HUDEP-2 (cell line): ENCODE measurements around the gene CIB1.

ENCODE experiments used
- DNase-seq, 76 experiments: peaks; one replicate each; lab custom pipeline; 2025; ENCODE audit not compliant: unreplicated experiment in 76 of 76; lab: John Stamatoyannopoulos, UW

The CIB1 gene

DNA sequence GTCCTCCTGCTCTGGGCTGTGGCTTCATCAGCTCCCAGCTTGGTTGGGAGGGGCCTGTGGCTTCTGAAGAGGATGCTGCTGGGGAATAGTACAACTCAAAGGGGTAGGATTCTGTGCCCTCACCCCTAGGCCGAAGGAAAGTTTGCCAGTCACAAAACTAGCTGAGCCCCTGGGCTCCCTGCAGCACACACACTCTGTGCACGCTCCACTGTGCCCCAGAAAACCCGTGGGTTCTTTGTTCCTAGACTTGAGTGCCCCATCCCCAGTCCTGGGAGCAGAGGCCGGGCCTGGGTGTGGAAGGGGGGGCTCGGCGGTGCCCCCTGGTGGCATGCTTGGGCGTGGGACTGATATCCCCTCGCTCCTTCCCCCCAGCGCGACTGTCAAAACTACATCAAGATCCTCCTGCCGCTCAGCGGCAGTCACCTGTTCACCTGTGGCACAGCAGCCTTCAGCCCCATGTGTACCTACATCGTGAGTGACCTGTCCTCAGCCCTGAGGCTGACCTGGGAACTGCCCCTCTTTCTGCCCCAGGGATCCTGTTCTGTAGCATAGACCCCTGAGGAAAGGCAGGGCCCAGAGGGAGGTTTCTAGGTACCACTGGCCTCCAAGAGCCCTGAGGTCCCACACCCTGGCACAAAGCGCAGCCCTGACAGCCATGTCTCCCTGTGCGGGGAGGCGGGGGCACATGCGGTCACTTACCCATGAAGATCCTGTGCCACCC lies 14.2 kb downstream of the CIB1 start:
- DNase-seq = peak in 32 of 76 experiments; percentile 5 to 54 (median 26)

DNA sequence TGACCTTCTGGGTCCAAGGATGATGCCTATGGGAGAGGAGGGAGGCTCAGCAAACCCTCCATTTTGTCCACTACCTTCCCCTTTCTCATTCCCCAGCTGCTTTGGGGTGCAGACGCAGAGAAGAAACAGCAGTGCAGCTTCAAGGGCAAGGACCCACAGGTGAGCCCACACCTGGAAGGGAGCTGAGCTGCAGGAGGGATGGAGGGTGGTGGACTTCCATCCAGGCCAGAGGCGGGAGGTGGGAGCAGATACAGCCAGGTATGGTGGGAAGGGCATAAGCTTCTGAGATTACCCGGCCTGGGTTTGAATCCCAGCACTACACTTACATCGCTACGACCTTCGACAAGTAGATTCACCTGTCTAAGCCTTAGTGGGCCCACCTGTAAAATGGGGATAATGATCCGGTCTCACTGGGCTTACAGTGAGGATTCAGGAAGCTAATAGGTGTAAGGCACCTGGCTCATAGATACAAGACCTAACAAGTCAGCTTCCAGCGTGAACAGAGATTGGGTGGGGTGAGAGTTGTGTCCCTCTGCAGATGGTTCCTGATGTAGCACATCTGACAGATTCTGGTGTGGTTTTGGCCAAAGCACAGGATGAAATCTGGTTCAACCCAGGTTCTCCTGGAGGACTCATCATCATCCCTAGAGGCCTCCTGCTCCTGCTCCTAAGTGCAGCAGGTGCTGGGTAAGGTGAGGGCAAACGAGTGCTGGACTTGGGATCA lies 15.9 kb downstream of the CIB1 start:
- no peak for DNase-seq

DNA sequence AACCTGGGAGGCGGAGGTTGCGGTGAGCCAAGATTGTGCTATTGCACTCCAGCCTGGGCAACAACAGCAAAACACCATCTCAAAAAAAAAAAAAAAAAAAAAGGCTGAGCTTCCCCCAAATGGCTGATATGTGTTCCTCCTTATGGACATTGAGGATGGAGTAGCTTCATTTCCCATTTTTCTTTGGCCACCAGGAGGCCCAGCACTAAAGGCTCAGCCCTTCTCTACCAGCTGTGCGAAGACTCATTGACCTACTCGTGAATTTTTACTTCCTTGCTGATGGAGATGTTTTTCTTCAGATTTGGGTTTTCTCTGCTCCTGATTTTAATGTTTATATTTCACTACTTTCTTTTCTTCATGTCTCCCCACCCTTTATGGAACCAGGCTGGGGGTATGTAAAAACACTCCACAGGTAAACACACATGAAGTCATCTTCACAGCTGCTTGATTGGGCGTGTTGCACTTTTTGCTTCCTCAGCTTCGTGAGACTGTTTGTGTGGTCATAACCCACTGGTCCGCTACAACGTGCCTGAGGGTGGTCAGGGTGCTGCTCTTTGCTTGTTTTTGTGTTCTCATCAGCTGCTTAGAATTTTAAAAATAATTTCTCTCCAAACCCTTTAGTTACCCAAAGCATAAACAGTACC lies 19.1 kb downstream of the CIB1 start:
- DNase-seq = no peak

DNA sequence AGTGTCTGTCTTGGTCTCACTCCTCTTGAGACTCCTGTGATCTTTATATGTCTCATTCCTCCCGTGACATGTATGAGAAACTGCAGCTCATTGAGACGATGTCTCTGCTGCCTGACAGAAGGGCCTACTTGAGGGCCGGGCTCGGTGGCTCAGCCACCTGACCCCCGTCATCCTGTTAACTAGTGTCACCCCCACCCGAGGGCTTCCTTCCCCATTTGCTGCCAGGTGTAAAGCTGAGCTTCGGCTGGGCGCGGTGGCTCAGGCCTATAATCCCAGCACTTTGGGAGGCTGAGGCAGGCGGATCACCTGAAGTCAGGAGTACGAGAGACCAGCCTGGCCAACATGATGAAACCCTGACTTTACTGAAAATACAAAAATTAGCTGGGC lies 19.9 kb downstream of the CIB1 start:
- DNase-seq = no peak

DNA sequence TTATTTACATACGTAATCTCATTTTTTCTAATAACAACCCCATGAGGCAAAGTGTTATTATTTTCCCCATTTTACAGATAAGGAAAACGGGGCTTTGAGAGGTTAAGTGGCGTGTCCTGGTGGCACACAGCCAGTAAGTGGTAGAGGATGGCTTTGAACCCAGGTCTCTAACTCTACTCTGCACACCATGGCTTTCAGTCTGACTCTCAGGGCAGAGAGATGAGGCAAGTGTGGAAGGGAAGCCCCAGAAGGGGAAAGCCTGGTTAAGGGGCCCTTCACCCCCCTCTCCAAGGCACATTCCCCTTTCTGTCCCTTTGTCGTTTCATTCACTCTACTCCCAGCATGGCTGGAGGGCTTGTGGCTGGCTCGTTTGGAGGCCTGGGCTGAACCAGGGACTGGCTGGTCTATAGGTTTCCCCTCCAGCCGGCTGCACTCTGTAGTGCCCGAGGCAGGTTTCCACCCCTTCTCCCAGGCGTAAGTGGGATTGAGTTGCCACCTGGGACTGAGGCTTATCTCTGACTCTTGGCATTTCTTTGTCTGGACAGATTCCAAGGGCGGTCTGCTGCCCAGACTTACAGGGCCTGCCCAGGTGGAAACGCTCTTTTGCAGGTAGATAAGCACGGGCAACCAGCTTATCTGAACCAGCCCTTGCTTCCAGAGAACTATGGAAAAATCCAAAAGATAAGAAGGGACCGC lies 20.5 kb downstream of the CIB1 start:
- peak in 11 of 76 experiments; percentile 7 to 37 (median 19) for DNase-seq

DNA sequence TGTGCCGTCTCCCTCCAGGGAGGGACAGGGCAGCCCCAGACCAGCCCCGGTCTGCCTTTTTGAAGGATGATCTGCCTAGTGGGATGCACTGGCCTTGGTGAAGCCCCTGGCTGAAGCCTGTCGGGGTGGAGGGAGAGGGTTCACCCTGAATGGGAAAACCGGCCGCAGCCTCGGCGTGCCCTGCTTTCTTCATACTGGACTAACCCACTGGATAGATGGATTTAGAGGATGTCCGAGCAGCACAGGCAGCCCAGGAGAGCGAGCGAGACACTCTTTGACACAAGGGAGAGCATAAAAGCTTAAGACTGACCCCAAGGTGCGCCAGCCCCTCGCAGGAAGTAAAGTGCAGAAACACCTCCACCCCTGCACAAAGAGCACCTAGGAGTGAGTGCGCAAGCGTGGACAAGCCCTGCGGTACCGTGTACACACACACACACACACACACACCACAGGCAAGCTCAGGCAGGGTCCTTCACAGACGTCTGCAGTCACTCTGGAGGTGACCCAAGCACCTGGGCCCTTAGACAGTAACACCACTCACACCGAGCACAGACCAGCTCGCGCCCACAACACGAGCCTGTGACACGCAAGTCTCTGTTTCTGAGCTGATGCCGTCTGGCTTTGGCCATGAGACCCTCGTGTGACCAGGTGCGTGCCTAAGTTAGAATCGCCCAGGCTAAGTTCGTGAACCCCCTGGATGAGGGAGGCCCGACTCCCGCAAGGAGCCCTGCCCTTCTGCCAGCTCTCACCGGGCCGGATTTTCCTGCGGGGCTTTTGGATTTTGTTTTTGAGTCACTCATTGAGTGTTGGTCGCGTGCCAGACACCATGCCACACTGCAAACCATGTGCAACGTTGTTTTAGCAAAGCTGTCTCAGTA lies 21.3 kb downstream of the CIB1 start:
- DNase-seq = no peak

DNA sequence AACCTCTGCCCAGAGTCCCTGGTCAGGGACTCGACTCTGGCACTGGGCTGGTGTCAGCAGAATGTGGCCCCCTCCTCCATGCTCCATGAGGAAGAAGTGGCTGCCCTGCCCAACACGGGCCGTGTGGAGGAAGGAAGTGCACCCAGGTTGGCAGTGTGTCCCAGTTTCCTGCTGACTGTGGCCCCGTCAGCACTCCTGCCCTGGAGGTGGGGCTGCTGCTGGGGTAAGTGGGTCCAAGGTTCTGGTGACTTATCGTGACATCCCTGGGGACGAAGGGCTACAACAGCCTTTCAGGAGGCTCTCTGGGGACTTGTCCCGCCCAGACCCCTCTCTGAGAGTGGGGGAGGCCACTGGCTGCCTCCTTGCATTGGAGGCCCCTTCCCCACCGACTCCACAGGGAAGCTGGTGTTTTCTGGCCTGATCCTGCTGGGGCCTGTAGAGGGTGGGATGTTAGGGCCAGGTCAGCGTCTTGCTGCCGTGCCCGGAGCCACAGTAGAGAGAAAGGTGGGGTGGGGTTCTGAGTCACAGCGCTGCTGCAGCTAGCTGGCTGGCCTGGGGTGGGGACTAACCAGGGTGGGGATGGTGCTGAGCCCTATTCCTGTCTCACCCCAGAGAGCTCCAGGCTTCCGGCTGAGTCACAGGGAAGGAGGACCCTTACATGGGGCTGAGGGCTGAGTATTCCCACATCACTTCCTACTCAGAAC lies 22.1 kb downstream of the CIB1 start:
- DNase-seq = peak in 27 of 76 experiments; percentile 9 to 57 (median 22)

DNA sequence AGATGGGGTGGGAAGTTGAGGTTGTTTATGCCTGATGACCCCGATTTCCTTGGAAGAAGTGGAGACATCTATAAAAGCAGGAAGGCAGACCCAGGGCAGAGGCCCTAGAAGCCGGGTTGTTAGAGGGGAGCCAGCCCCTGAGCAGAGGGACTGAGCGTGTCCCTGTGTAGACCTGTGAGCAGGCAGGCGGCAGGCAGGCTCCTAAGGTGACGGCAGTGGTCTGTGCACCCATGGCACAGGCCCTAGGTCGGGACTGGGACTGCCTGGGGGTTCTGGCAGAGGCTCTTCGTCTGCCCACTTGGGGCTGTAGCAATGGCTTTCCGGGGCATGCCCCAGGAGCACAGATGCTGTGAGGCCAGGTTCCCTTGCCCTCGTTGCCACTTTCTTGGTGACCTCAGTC lies 22.7 kb downstream of the CIB1 start:
- DNase-seq = no peak

DNA sequence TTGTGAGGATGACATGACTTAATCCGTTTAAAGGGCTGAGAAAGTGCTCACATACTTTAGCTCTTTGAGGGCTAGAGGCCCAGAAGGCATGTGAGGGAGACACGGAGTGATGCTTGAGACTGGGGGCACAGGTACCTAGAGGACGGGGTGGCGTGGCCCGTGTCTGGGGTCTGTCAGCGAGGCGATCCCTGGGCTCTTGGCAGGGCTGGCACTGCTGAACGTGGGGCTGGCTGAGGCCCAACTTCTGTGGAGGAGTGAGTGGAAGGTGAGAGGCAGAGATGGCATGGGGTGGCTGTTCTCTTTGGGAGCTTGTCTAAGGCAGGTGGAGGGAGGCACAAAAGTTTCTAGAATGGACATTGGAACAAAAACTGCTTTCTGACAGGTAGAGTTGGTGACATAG lies 23.1 kb downstream of the CIB1 start:
- DNase-seq = no peak

DNA sequence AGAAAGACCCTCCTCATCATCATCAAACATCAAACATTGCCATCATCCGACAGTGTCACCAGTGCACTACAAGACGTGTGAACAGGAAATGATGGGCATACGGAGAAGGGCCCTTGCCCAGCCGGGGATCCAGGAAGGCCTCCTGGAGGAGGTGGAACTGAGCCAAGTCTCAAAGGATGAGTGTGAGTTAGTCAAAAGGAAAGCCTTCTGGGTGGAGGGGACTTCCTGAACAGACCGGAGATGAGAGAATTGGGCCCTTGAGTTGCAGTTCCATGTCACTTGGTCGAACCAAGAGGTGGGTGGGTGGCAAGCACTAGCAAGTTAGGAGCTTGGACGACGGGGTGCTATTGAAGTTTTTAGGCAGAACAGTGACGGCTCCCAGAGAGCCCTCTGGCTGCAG lies 24.1 kb downstream of the CIB1 start:
- no peak for DNase-seq

DNA sequence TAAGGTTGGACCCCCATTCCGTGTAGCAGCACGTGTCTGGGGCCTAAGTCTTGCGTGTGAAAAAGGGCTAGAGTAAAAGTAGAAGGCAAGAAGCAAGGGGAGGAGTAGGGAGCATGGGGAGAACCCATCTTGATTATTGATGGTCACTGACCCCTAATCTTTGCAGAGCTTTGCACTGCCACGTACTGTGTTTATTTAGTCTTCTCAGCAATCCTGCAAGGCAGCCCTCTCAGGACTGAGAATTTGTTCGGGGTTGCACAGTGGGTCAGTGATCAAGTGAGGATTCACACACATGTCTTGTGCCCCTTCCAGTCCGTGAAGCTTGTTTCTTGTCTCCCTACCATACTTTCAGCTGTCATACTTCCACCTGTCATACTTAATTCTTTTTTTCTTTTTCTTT lies 25.4 kb downstream of the CIB1 start:
- no peak for DNase-seq

DNA sequence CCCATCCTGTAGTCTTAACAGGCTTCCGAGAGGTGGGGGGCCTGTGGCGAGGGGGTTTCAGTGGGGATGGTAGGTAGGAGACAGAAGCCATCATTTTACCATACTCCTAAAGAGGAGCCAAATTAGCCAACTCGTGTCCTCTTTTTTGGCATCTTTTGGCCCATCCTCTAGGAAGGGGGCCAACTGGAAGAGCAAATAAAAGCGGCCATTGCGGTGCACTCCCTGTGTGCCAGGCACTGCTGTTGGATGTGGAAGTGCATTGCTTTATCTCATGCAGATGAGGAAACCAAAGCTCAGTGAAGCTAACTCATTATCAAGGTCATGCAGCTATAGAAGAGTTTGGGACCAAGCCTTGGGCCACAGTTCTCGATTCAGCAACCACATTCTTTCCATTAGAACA lies 26.5 kb downstream of the CIB1 start:
- DNase-seq = no peak

DNA sequence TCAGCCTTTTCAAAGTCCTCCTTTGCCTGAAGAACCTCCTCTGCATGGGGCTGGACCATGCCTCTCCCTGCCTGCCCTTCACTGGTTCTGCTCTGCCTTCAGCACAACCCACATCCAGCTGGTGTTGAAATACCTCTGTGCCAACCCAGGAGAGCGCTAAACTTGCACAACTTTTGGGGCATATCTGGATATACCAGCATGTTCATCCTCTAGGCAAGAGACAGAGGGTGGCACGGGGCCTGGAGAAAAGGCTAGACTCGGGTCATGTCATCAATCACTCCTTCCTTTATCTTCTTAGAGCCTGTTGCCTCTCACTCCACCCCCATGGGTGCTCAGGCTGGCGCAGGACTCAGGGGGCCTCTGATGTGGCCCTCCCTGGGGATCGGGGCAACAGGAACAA lies 27.9 kb downstream of the CIB1 start:
- no peak for DNase-seq

DNA sequence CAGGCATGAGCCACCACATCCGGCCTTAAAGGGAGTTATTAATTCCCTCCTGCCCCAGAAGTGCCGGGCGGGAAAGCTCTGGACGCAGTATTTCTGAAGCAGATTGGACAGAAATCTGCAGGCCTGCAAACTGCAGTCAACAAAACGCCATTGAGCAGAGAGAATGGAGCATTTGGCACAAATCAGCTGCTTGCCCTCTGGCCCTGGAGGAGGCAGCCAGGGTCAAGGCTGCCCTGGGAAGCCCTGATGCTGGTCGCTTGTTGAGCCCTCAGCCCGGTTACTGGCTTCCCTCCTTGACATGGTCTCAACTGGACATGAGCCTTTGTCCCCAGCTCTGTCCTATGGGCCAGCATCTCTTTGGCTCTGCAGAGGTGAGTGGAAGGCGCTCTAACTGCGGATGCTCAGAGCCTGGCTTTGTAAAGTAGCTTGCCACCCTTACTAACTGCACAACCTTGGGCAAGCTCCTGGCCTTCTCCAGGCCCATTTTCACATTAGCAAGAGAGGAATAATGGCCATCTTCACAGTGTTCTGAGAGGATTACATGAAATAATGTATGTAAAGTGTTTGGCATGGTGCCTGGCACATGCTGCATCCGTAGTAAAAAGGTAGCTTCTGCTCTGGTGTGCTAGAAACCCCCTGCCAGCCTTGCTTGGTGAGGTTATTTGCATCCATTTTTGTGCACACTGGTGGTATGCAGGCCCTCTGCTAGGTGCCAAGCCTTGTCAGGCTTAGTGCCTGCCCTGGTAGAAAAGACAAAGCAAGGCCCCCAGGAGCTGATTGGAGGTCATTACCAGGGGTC lies 28.5 kb downstream of the CIB1 start:
- no peak for DNase-seq

DNA sequence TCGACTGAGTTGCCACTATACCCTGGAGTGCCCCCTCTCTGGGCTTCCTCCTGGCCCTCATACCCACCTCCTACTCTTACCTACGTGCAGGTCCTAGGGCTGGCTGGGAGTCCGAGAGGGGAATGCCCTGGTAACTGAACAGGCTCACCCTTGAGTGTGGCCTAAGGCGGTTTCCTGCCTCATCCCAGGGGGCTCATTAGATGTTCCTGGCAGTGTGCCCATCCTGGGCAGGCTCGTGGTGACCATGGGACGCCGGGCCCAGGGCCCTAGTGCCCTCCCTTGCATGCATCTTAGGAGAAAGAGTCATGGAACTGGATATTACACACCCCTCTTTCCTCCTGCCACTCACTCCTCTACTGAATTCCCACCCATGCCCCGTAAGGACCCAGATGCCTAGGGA lies 29.8 kb downstream of the CIB1 start:
- DNase-seq = no peak

DNA sequence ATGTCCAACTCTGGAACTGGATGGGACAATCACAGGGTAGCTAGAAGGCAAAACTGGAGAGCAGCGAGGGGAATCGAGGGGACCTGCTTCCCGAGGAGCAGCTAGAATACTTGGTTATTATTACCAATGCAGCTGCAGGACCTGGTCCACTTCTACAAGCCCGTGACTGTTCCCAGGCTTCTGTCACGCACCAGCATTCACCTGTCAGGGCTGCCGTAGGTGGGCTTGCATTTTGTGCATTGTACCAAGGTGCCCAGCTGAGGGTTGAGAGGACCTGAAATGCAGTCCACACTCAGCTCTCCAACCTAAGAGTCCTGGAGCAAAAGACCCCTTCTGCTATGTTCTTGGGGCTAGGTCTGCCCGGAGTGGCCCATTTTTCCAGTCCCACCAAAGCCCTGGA lies 30.3 kb downstream of the CIB1 start:
- DNase-seq = no peak

DNA sequence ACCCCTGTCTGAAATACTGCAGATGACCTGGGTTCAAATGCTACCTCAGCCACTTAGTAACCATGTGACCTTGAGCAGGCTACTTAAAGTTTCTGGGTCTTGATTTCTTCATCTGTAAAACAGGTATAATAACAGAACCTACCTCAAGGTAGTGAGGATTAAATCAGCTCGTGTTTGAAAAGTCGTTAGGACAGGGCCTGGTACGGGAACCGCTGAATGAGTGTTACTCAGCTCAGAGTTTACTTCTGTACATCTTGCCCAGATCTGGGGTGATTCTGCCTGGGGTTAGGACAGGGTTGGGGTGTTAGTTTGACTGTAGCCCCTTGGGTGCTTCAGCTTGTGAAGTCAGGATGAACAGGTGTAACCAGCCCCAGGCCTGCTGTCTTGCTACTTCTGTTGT lies 30.8 kb downstream of the CIB1 start:
- DNase-seq = no peak

DNA sequence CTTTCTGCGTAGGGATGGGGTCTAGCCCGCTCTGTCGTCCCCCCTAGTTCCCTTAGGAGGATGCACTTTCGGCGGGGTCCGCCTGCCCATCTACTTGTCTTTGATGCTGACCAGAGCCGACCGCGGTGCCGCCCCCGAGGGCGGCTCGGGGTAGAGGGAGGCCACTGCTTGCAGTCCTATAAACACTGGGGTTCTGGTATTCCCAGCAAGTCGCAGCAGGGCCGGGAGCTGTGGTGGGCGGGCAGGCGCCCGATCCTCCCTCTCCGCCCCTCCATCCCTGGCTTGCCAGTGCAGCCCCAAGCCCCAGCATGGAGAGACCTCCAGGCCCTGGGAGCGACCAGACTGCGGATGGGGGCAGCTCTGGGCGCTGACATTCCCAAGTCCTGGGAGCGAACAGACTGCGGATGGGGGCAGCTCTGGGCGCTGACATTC lies 31.8 kb downstream of the CIB1 start:
- no peak for DNase-seq
